ENCODE data around the gene ZNF142.
"Not testable (repeated sequence)": the region's sequence is repeated elsewhere in the genome, so short reads cannot be mapped to it uniquely, and the experiment has no call there.

ZNF142 gene, protein sequence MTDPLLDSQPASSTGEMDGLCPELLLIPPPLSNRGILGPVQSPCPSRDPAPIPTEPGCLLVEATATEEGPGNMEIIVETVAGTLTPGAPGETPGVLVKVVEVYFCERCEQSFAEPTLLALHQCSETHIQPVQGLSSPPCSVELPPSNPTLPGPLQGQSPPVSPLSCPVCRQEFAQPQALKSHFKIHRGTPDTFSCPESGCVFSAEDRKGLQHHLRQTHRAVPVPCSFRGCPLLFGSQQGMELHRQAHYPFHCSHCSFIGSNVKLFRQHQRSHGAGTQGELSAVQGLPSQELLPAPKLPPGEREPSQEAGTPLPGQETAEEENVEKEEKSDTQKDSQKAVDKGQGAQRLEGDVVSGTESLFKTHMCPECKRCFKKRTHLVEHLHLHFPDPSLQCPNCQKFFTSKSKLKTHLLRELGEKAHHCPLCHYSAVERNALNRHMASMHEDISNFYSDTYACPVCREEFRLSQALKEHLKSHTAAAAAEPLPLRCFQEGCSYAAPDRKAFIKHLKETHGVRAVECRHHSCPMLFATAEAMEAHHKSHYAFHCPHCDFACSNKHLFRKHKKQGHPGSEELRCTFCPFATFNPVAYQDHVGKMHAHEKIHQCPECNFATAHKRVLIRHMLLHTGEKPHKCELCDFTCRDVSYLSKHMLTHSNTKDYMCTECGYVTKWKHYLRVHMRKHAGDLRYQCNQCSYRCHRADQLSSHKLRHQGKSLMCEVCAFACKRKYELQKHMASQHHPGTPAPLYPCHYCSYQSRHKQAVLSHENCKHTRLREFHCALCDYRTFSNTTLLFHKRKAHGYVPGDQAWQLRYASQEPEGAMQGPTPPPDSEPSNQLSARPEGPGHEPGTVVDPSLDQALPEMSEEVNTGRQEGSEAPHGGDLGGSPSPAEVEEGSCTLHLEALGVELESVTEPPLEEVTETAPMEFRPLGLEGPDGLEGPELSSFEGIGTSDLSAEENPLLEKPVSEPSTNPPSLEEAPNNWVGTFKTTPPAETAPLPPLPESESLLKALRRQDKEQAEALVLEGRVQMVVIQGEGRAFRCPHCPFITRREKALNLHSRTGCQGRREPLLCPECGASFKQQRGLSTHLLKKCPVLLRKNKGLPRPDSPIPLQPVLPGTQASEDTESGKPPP (N-terminal part only)

DNA sequence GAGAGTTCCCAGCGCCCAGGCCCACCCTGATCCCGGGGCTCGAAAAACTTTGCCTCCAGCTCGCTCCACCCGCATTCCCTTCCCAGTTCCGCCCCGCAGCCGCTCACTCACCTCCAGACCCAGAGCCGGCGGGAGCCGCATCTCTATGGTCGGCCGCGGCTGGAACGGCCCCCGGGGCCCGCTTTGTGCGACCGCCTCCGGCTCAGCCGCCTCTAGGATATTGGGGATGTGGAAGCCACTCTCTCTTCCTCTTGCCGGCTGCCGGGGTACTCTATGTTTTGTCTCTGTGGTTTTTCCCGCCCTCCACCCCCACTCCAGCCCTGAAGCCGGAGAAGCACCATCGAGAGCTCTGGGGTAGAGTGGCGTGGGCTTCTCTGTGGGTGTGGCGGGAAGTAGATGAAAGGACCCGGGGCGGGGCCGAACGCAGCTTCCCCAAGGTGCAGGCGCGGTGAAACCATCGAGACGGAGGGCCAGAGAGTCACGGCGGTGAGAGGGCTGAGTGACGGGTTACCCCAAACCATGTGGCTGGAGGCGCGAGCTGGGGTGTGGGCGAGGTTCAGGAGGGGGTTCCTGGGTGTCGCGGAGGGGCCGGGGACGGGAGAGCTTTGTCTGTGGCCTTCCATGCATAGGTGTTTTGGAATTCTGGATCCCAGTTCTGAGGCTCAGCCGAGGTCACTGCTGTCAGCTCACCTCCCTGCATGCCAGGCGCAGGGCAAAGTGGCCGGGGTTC is at the start of gene ZNF142, which contains the start of gene BCS1L:
Gene ZNF142, minus strand, starts transcription at position 366 of the 730 bp plus-strand sequence. CDS start 3,194 bp downstream, outside the sequence.
Gene BCS1L, plus strand, starts transcription at position 426 of the 730 bp plus-strand sequence. CDS start 1,305 bp downstream, outside the sequence.
- in situ Hi-C loops (cut with MboI; ENCODE audit: low sequenced_read_pairs) = no loop called here

DNA sequence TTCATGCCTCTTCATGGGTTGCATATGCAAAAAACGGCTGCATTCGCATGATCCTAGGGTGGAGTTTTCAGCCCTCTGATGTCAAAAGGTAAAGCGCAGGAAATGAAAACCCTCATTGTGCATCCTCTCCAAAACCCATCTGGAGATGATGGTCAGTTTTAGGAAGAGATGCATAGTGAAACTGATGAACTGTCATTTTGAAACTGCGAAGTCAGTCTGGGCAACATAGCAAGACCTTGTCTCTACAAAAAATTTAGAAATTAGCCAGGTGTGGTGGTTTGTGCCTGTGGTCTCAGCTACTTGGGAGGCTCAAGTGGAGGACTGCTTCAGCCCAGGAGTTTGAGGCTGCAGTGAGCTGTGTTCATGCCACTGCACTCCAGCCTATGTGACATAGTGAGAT is 48.7 kb upstream of the ZNF142 start:
- in situ Hi-C loops (cut with MboI; ENCODE audit: low sequenced_read_pairs) = no loop called here

DNA sequence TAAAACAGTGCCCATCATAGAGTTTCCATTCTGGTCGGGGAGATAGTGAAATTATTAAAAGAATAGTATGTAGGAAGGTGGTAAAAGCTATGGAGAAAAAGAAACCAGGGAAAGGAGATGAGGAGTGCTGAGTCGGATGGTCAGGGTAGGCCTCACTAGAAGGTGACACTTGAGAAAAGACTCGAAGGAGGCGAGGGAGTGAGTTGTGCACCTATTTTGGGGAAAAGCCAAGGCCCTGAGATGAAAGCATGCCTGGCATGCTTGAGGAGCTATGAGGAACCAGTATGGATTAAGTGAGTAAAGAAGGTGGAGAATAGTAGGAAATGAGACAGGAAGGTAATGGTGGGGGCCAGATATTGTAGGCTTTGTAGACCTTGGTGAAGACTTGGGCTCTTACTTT is 43.9 kb upstream of the ZNF142 start:
- in situ Hi-C loops (cut with MboI; ENCODE audit: low sequenced_read_pairs) = no loop called here

DNA sequence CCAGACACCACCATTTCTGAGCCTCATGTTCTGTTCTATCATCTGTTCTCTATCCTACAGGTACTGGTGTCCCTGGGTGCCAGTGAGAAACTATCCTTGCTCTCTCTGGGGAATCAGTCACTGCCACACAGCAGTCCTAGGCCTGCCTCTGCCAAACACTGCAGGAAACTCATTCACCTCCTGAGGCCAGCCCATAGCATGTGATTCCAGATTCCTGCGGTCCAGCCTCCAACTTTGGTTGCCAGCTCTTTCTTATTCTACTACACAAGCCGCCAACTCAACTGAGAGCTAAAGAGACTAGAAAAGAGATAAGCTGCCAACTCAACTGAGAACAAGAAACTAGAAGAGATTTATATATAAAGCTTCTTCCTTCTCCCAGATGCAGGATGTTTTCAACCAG is 42.4 kb upstream of the ZNF142 start:
- in situ Hi-C loops (cut with MboI; ENCODE audit: low sequenced_read_pairs) = no loop called here

DNA sequence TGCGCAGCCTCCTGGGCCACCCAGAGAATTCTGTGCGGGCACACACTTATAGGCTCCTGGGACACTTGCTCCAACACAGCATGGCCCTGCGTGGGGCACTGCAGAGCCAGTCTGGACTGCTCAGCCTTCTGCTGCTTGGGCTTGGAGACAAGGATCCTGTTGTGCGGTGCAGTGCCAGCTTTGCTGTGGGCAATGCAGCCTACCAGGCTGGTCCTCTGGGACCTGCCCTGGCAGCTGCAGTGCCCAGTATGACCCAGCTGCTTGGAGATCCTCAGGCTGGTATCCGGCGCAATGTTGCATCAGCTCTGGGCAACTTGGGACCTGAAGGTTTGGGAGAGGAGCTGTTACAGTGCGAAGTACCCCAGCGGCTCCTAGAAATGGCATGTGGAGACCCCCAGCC is 39.5 kb upstream of the ZNF142 start:
- in situ Hi-C loops (cut with MboI; ENCODE audit: low sequenced_read_pairs) = no loop called here

DNA sequence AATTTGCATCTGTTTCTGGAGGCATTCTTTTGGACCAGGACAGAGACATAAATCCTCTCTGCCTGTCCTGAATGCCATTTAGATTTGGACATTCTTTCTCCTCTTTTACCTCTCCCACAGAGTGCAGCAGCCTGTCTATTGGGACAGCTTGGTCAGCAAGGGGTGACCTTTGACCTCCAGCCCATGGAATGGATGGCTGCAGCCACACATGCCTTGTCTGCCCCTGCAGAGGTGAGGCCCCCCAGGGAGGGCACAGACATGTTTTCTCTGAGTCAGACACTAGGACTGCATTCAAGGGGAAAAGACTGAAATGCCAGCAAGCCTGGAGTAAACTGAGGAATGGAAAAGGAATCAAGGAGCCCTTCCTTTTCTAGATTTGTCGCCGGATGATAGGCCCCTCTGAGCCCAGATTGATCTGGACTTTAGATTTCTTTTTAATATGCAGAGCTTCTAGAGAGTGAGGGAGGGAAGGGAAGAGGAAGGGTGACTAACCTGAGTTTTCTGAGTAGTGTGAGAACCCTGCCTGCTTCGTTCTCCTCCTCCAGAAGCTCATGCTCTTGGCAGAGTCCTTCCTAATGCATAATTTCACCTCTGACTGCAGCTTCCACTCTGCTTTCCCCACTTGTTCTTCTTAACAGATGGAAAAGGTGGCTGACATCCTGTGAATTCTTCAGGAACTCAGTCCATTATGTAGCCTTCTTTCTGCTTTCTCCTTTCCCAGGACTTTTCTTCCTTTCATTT is 35.2 kb upstream of the ZNF142 start:
- in situ Hi-C loops (cut with MboI; ENCODE audit: low sequenced_read_pairs) = no loop called here

DNA sequence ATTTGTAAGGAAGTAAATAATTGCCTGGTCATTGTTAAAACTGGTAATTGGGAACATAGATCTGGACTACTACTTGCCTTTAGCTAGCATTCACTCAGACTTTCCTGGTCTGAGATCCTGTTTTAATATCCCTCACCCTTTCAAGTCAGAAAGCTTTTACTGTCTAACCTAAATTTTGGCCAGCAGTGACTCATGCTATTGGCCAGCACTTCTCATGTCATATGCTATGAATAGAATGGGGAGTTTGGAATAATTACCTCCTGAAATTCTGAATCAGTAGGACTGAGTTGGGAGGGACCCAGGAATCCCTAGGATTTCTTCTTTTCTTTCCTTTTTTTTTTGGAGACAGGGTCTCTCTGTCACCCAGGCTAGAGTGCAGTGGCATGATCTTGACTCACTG is 31.8 kb upstream of the ZNF142 start:
- in situ Hi-C loops (cut with MboI; ENCODE audit: low sequenced_read_pairs) = no loop called here

DNA sequence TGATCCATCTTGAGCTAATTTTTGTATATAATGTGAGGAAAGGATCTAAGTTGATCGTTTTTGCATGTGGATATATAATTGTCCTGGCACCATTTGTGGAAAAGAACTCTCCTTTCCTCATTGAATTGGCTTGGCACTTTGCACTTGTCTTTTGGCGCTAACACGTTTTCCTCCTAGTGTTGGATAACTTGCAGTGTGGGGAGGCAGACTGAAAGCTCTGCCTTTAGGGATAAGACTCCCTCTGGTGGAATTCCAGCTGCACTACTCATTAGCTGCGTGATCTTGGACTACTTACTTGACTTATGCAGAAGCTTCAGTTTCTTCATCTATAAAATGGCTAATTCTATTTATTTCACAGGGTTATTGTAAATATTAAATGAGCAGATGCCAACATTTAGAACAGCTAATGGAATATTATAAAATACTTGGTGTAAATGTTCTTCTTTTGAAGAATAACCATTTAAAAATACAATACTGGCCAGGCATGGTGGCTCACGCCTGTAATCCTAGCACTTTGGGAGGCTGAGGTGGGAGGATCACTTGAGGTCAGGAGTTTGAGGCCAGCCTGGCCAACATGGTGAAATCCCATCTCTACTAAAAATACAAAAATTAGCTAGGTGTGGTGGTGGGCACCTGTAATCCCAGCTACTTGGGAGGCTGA is 28.1 kb upstream of the ZNF142 start:
- in situ Hi-C loops (cut with MboI; ENCODE audit: low sequenced_read_pairs) = not testable (repeated sequence)

DNA sequence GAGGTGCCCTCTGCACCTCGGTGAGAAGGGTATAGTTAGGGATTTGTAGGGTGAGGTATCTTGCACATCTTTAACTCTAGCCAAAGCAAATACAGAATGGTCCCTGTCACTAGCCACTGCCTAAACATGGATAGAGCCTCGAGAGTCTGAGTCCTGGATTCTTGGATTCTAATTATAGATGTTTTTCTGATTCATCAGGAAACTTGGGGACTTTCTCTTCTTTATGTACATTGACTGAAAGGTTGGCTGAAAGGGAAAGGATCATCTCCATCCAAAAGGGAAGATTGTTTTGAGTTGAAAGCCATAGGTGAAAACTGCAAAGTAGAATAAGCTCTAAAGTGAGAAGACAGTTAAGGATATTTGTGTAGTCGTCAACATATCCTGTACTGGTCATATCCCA is 20.6 kb upstream of the ZNF142 start:
- in situ Hi-C loops (cut with MboI; ENCODE audit: low sequenced_read_pairs) = no loop called here

DNA sequence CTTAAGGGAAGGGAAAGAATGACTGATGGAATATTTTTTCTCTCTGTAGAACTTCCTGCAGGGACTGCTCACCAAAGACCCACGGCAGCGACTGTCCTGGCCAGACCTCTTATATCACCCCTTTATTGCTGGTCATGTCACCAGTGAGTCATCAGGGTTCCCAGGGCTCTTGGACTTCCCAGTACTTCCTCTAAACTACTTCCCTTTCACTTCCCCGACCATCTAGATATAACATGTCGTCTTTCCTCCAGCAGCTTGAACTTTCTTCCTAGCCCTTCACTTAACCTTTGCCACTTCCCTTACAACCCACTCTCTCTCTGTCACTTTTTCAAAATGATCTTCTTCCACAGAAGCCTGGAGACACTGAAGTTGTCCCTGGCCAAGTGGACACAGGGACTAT is 19.7 kb upstream of the ZNF142 start:
- in situ Hi-C loops (cut with MboI; ENCODE audit: low sequenced_read_pairs) = no loop called here

DNA sequence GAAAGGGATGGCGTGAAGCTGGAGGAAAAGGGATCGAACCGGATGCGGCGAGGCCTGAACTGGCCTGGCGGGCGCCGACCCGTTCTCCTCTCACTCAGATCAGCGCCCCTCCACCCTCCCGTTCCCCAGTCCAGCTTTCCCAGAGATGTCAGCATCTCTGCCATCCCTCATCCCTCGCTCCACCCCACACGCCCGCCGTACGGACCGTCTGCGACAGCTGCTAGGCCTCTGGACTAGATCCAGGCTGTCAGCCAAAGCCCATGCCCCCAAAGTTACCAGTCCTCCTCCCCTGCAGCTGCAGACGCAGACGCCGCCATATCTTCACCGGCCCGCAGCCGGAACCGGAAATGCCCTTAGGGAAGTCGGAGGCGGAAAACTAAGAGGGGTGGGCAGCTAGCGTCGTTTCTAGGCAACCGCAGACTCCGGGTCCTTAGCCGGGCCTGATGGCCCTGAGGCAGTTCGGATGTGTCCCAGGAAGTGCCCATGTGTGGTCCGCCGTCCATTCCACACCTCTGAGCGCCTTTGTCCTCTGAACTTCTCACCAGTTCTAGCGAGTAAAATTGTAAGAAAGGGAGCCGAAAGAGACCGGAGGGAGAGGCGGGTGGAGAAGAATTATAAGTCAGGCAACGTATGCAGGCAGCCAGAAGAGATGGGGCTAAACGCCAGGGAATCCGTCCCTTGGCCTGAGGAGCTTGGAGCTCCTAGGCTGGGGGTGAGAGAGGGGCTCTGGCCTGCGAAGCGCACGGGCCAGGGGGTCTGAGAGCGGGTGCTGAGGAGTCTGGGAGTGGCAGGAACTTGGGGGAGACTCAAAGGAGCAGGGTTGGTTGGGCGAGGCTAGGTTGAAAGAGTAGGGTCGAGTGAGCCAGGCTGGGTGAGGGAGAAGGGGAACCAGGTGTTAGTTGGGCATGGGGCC is 12.5 kb upstream of the ZNF142 start, which contains the start of the genes RNF25 and STK36:
Gene RNF25, minus strand, starts transcription at position 349 of the 913 bp plus-strand sequence. Its CDS starts 32 bp downstream, at position 317.
Gene STK36, plus strand, starts transcription at position 433 of the 913 bp plus-strand sequence. CDS start 744 bp downstream, outside the sequence.
- in situ Hi-C loops (cut with MboI; ENCODE audit: low sequenced_read_pairs) = no loop called here

DNA sequence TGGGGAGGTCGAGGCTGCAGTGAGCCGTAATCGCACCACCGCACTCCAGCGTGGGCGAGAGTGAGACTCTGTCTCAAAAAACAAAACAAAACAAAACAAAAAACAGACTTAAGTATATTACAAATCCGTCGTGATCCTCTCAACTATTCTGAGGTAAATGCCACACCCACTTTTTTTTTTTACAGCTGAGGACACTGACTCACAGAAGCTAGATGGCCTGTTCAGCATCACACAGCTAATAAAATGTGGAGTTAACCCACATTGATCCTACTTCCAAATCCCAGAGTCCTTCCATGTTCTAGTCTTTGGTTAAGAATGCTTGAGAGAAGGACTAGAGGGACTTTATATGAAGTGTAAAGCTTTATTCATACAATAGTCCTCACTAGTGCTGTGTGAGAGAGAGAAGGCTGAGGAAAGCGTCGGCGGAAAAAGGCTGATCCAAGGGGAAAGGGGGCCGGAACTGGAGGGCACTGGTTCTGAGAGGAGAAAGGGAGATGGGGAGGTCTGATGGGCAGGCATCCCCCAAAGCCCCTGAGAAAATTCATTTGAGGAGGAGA is 11.8 kb upstream of the ZNF142 start:
- in situ Hi-C loops (cut with MboI; ENCODE audit: low sequenced_read_pairs) = no loop called here

DNA sequence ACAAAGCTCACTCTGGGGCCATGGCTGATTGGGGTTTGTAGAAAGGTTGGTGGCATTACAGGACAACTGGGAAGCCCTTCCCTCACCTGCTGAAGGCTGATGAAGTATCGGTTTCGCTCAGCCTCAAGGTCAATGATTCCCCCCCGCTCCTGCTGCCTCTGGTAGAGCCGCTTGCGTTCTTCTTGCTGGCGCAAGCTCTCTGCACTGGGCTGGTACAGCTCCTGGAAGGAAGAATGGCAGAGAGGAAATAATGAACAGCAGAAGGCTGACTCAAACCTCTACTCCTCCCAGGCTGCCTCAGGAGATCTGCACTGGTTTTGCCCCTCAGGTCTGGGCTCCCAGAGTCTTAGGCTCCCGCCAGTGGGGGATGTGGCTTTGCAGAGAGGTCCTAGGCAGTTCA is 5.2 kb upstream of the ZNF142 start:
- in situ Hi-C loops (cut with MboI; ENCODE audit: low sequenced_read_pairs) = no loop called here

DNA sequence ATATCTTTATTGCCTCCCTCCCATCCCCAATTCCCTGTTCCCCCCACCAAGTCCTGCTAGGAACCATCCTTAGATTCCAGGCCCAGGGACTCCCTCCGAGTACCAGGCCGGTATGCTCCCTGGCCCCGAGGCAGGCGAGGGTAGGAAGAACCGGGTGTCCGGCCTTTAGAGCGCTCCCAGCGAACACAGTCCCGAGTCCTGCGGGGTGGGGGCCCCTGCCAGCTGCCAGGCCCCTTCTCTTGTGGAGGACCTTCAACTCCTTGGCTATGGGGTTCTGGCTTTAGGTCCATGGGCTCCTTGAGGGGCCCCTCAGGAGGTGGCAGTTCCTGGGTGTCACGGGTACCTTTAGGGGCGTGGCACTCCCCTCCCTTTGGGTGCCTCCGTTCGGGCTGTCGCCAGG is 4.5 kb upstream of the ZNF142 start:
- in situ Hi-C loops (cut with MboI; ENCODE audit: low sequenced_read_pairs) = no loop called here

DNA sequence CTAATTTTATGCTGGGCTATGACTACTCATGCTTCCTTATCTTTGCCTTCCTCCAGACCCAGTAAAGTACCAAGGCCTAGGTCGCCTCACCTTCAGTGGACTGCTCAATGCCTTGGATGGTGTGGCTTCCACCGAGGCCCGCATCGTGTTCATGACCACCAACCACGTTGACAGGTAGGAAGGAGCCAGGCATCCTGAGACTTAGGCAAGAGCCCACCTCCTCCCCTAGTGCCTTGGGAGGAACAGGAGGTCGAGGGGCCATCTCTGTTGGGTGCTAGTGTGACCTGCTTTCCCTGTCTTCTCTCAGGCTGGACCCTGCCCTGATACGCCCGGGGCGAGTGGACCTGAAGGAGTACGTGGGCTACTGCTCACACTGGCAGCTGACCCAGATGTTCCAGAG is 3.4 kb upstream of the ZNF142 start:
- in situ Hi-C loops (cut with MboI; ENCODE audit: low sequenced_read_pairs) = no loop called here

DNA sequence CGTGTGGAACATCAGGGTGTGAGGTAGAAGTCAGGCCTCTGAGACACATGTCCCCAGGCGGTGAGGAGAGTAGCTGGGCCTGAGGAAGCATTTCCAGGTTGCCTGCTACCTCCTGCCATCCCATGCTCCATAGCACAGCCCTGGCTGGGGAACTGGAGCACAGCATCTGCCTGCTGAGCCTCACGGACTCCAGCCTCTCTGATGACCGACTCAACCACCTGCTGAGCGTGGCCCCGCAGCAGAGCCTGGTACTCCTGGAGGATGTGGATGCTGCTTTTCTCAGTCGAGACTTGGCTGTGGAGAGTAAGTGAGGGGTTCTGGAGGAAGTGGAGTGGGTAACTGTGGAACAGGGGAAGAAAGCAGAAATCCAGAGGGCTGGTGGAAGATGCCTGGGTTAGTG is 3.0 kb upstream of the ZNF142 start:
- in situ Hi-C loops (cut with MboI; ENCODE audit: low sequenced_read_pairs) = no loop called here

DNA sequence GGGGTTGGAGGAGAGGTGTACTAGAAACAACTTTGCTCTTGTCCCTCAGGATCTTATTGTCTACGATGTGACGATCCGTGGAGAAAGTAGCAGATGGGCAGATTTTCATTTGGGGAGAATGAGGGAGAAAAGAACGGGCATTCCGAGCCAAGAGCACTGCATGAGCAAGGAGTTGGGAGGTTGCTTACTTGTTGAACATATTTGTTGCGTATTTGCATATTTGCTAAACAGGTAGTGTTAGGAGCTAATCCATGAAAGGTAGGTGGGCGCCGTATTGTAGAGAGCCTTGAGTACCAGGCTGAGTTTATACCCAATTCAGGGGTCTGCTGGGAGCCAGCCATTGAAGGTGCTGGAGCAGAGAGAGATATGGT is 550 bp upstream of the ZNF142 start:
- in situ Hi-C loops (cut with MboI; ENCODE audit: low sequenced_read_pairs) = no loop called here
